PC-3 (cell line): ENCODE data around the gene COA1.

Experiments
- EZH2 ChIP-seq: fragments of 300-600 bp; sonication (generic); IDR thresholded peaks from one replicate; pipeline ENCODE4 v1.6.1; 2017; ENCODE audit warnings: antibody characterized with exemption, mild to moderate bottlenecking, low read length; ENCODE audit not compliant: unreplicated experiment
- EZH2phosphoT487 ChIP-seq: fragments of 300-600 bp; sonication (generic); IDR thresholded peaks from 2 replicates; pipeline ENCODE4 v1.6.1; 2018; ENCODE audit warnings: mild to moderate bottlenecking, antibody characterized with exemption, low read length, borderline replicate concordance
- TF ChIP-seq, protein P1 (sequence below): fragments of 300-600 bp; sonication (generic); conservative IDR thresholded peaks from 2 replicates; pipeline ENCODE4 v1.5.1; 2017; ENCODE audit warnings: antibody characterized with exemption, low read depth, mild to moderate bottlenecking, low read length

DNA sequence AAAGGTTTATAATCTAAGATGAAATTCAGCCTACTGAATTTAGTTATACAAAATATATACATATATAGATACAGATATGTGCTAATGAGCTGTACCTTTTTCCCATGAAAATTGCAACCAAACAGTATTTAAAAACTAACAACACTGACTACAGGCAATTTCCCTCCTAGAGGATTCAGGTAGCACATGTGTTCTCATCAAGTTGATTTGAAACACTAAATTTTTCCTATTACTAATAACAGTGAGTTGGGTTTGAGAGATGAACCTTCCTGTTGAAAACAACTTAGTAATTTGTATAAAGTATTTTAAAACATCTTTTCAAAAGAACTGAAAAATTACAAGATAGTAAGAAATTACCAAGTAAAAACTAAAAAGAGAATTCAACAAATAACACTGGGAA is 51.5 kb downstream of the COA1 start:
- TF ChIP-seq, protein P1, sequence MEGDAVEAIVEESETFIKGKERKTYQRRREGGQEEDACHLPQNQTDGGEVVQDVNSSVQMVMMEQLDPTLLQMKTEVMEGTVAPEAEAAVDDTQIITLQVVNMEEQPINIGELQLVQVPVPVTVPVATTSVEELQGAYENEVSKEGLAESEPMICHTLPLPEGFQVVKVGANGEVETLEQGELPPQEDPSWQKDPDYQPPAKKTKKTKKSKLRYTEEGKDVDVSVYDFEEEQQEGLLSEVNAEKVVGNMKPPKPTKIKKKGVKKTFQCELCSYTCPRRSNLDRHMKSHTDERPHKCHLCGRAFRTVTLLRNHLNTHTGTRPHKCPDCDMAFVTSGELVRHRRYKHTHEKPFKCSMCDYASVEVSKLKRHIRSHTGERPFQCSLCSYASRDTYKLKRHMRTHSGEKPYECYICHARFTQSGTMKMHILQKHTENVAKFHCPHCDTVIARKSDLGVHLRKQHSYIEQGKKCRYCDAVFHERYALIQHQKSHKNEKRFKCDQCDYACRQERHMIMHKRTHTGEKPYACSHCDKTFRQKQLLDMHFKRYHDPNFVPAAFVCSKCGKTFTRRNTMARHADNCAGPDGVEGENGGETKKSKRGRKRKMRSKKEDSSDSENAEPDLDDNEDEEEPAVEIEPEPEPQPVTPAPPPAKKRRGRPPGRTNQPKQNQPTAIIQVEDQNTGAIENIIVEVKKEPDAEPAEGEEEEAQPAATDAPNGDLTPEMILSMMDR, result no peak
- TF ChIP-seq EZH2 (no peak), EZH2phosphoT487 (no peak)
